Suprapubic skin (tissue), 4 donors: ENCODE measurements around the gene ST6GALNAC4. TPM values are rescaled to one million over a fixed set of nuclear protein-coding genes. Genes with fewer than 3 reads are reported as not detected.

Source experiments
- DNase-seq, 2 donors: peaks; one replicate each; pipeline ENCODE4 v3.0.0-alpha.2; 2019; ENCODE audit warnings: low spot score in 2 of 2
- H3K27ac ChIP-seq: fragments of 200-600 bp; sonication (generic); one replicate; pipeline ENCODE4 v1.5.1; 2019
- H3K27me3 ChIP-seq: fragments of 200-600 bp; sonication (generic); one replicate; pipeline ENCODE4 v1.5.1; 2019
- H3K36me3 ChIP-seq: fragments of 200-600 bp; sonication (generic); one replicate; pipeline ENCODE4 v1.5.1; 2019
- H3K4me1 ChIP-seq: fragments of 200-600 bp; sonication (generic); one replicate; pipeline ENCODE4 v1.5.1; 2019
- H3K4me3 ChIP-seq: fragments of 200-600 bp; sonication (generic); one replicate; pipeline ENCODE4 v1.5.1; 2019; ENCODE audit warnings: mild to moderate bottlenecking
- H3K9me3 ChIP-seq: fragments of 200-600 bp; sonication (generic); one replicate; pipeline ENCODE4 v1.5.1; 2019
- CTCF ChIP-seq, 2 donors: fragments of 200-600 bp in 1 of 2; fragments of 450-650 bp in 1 of 2; sonication (generic) in 1 of 2; IDR thresholded peaks; one replicate each; pipeline ENCODE4 v1.5.1; 2016 to 2019; ENCODE audit warnings: antibody characterized with exemption in 2 of 2, mild to moderate bottlenecking in 1 of 2, moderate library complexity in 1 of 2
- EP300 ChIP-seq: sonication (generic); formaldehyde crosslinking; IDR thresholded peaks from one replicate; pipeline ENCODE4 v1.6.1; 2017; ENCODE audit warnings: antibody characterized with exemption
- POLR2A ChIP-seq, 2 donors: fragments of 450-650 bp; IDR thresholded peaks; one replicate each; pipeline ENCODE4 v1.6.1; 2017; ENCODE audit warnings: antibody characterized with exemption in 2 of 2, mild to moderate bottlenecking in 2 of 2, moderate library complexity in 2 of 2
- POLR2AphosphoS5 ChIP-seq, 3 donors: sonication (generic); formaldehyde crosslinking; IDR thresholded peaks; one replicate each; pipeline ENCODE4 v1.6.1; 2017; ENCODE audit warnings: antibody characterized with exemption in 3 of 3
- WGBS: methylation state at CpG from one replicate; pipeline ENCODE4 v1.1.5; 2018; 5-methylcytosine and 5-hydroxymethylcytosine counted together
- total RNA-seq, 4 donors: library from RNA; depleted of rRNA; stranded (reverse); fragments of >200 nt; gene quantifications; one replicate each; pipeline ENCODE4 v1.1.0, GENCODE V29; 2016

The ST6GALNAC4 gene
- total RNA-seq, 4 donors from 2014 or later: 14.6 to 25.2 (median 20.2) TPM

GRCh38 chr9:127918183-127919107 lies 1.6 kb upstream of the ST6GALNAC4 start:
- Histone ChIP-seq H3K27ac (peak overlapping the region; percentile 50), H3K27me3 (no peaks in the 10 kb centered on the region), H3K4me3 (no peak overlapping the region), H3K4me1 (peaks cover 72% of the 10 kb centered on the region), H3K9me3 (no peaks in the 10 kb centered on the region), H3K36me3 (no peaks in the 10 kb centered on the region)
- DNase-seq: no peak
- no peak for TF ChIP-seq EP300
- no peak for TF ChIP-seq POLR2AphosphoS5 (IDR thresholded peaks at IDR 0.05)
- no peak for TF ChIP-seq CTCF (IDR thresholded peaks at IDR 0.05)
- TF ChIP-seq POLR2A (IDR thresholded peaks at IDR 0.05): no peak
- 82% methylated on average over 8 of the region's 8 CpGs for WGBS

GRCh38 chr9:127917603-127918002 lies 762 bp upstream of the ST6GALNAC4 start:
- Histone ChIP-seq H3K36me3 (peaks cover 1% of the 10 kb centered on the region), H3K4me3 (no peak overlapping the region), H3K9me3 (no peaks in the 10 kb centered on the region), H3K27ac (peak overlapping the region; percentile 50), H3K27me3 (no peaks in the 10 kb centered on the region), H3K4me1 (peaks cover 72% of the 10 kb centered on the region)
- WGBS: 51% methylated on average over 6 of the region's 6 CpGs
- DNase-seq: no peak
- TF ChIP-seq POLR2AphosphoS5 (IDR thresholded peaks at IDR 0.05) (no peak), POLR2A (IDR thresholded peaks at IDR 0.05) (no peak), CTCF (IDR thresholded peaks at IDR 0.05) (no peak), EP300 (no peak)

- WGBS: 46% methylated on average over 13 of the region's 27 CpGs
- no peaks in the 10 kb centered on the region for H3K9me3 ChIP-seq
- TF ChIP-seq CTCF (IDR thresholded peaks at IDR 0.05) (no peak), EP300 (no peak), POLR2A (IDR thresholded peaks at IDR 0.05) (no peak)
- peaks cover 15% of the 10 kb centered on the region for H3K36me3 ChIP-seq
- H3K4me1 ChIP-seq: peaks cover 62% of the 10 kb centered on the region
- H3K27me3 ChIP-seq: no peaks in the 10 kb centered on the region
- peak overlapping the region; percentile 55 for H3K4me3 ChIP-seq
- DNase-seq: no peak
- H3K27ac ChIP-seq: peak overlapping the region; percentile 50
Observed at GRCh38 chr9:127915801-127916719, 781 bp downstream of the ST6GALNAC4 start.

- no peak for DNase-seq
- no CpG with 5 or more reads among the region's 5 CpGs for WGBS
- Histone ChIP-seq H3K36me3 (peaks cover 17% of the 10 kb centered on the region), H3K27ac (no peak overlapping the region), H3K9me3 (no peaks in the 10 kb centered on the region), H3K4me1 (peaks cover 64% of the 10 kb centered on the region), H3K4me3 (peak overlapping the region; percentile 55), H3K27me3 (no peaks in the 10 kb centered on the region)
- TF ChIP-seq POLR2AphosphoS5 (IDR thresholded peaks at IDR 0.05): no peak
- TF ChIP-seq CTCF (IDR thresholded peaks at IDR 0.05): no peak
- no peak for TF ChIP-seq POLR2A (IDR thresholded peaks at IDR 0.05)
- no peak for TF ChIP-seq EP300
Observed at GRCh38 chr9:127915325-127915752, 1.5 kb downstream of the ST6GALNAC4 start.

GRCh38 chr9:127913682-127914081 lies 3.2 kb downstream of the ST6GALNAC4 start:
- TF ChIP-seq CTCF (IDR thresholded peaks at IDR 0.05): no peak
- Histone ChIP-seq H3K27me3 (no peaks in the 10 kb centered on the region), H3K27ac (no peak overlapping the region), H3K36me3 (peaks cover 19% of the 10 kb centered on the region), H3K9me3 (no peaks in the 10 kb centered on the region), H3K4me3 (no peak overlapping the region), H3K4me1 (peaks cover 48% of the 10 kb centered on the region)
- DNase-seq: no peak
- WGBS: 93% methylated on average over 11 of the region's 11 CpGs
